Stimulated activated CD8-positive, alpha-beta memory T cell treated with anti-CD3 and anti-CD28 coated beads, Interleukin-15, amount 100 ng/mL, for 1 hour (primary cell): ENCODE data around the gene FERMT2.
"Not testable (repeated sequence)": the region's sequence is repeated elsewhere in the genome, so short reads cannot be mapped to it uniquely, and the experiment has no call there.

Source experiments
- DNase-seq: peaks from one replicate; pipeline ENCODE4 v3.0.0-alpha.2; 2020; ENCODE audit warnings: low read depth

Gene FERMT2

DNA sequence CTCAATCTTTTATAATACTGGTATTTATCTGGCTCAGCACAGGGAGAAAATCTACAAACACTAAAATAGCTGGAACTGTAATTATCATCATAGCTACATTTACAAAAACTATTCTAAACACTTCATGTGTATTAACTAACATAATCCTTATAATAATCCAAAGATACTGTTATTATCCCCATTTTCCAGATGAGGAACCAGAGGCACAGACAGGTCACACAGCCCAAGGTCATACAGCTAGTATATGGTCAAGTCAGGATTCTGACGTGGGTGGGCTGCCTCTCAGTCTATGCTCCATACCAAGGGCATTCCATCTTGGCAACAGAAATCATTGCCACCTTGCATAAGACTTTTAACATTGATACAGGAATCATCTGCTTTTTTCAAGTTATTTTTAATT, 11.4 kb downstream of the FERMT2 start:
- DNase-seq = no peak

DNA sequence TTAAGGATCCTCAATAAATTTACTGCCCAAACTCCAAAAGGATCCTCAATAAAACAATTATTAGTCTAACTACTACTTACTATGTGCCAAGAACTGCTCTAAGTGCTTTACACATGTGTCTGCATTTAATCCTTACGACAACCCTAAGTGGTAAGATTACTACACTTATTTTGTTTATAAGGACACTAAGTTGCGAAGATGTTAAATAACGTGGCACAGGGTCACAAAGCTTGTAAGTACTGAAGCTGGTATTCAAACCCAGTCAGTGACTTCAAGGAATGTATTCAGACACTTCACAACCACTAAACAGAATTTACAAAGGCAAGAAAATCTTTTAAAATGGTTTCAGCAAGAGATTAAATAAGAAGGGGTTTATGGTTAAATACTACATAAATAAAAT, 13.0 kb downstream of the FERMT2 start:
- no peak for DNase-seq

- DNase-seq = no peak
Observed at GRCh38 chr14:52937306-52937705, 13.5 kb downstream of the FERMT2 start.

- no peak for DNase-seq
Observed at GRCh38 chr14:52936437-52936836, 14.4 kb downstream of the FERMT2 start.

- DNase-seq = no peak
Observed at GRCh38 chr14:52935833-52936232, 15.0 kb downstream of the FERMT2 start.

DNA sequence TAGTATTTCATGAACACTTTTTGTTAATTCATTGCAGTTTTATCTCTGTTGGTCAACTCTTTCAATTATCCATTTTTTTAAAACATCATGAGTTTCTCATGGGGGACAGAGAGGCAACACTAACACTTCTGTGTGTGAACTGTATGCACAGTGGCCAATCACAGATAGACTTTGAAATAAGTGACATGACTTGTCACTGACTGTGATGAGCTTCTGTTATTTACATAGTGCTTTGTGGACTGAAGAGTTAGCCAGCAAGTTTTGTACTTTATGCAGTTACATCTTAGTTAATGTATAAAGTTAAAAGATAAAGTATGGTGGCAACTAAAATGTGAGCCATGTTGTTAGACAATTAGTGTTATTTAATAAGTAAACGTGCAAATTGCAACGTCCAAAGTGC, 16.1 kb downstream of the FERMT2 start:
- DNase-seq = no peak

DNA sequence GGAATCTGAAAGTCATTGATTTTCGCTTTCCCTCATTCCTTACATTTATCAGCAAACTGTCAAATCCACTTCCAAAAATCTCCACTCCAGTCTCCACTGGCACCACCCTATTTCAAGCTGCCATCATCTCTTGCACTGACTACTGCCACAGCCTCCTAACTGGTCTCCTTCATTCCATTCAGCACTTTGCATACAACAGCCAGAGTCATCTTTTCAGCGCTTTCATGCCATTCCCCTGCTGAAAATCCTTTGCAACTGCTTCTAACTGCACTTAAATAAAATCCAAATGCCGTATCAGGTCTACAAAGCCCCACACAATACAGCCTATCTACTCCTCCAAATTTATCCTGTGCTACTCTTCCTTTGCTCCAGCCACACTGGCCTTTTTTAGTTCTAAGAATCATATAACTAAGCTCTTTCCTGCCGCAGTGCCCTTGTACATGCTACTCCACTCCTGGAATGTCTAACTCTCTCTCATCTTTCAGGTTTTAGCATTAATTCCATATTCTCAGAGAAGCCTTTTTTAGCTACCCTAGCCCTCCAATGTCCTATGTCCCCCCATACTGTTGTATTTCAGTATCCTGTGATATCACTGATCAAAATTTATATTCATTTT, 21.6 kb downstream of the FERMT2 start:
- DNase-seq = no peak

- no peak for DNase-seq
Observed at GRCh38 chr14:52926953-52927352, 23.9 kb downstream of the FERMT2 start.

- DNase-seq = no peak
Observed at GRCh38 chr14:52923902-52924575, 26.8 kb downstream of the FERMT2 start.

DNA sequence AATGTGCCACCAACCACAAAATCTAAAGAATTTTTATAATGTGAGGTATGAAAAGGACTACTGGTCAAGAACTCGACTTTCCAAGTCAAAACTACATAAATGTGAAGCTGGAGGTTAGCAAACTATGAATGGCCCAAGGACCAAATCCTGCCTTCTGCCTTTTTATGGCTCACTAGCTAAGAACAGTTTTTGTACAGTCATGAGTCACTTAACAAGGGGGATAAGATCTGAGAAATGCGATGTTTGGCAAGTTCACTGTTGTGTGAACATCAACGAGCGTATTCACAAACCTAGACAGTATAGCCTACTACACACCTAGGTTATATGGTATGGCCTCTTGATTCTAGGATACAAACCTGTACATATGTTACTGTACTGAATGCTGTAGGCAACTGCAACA, 28.2 kb downstream of the FERMT2 start:
- DNase-seq = no peak

DNA sequence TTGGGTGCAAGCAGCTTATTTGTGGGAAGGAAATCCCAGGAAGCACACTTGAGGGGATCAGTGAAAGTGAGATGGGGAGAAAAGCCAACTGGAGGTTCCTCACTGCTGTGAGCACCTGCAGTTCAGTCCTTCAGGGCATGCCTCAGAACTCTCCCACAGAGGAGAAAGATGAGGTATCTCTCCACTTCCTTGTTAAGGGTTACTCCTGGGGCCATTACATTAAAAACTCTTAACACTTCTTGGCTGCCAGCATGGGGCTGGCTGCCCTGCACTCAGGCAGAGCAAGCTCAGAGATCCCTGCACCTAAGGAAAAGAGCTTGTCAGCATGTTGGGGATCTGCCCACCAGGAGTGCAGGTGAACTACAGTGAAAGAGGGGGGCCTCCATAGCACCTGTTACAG, 28.8 kb downstream of the FERMT2 start:
- no peak for DNase-seq

DNA sequence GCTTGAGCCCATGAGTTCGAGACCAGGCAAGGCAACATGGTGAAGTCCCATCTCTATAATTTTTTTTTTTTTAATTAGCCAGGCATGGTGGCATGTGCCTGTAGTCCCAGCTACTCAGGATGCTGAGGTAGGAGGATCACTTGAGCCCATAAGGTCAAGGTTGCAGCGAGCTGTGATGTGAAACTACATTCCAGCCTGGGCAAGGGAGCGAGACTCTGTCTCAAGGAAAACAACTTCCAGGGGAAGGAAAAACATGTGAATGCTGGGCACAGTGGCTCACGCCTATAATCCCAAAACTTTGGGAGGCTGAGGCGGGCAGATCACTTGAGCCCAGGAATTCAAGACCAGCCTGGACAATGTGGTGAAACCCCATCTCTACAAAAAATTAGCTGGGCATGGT, 30.4 kb downstream of the FERMT2 start:
- DNase-seq = not testable (repeated sequence)

DNA sequence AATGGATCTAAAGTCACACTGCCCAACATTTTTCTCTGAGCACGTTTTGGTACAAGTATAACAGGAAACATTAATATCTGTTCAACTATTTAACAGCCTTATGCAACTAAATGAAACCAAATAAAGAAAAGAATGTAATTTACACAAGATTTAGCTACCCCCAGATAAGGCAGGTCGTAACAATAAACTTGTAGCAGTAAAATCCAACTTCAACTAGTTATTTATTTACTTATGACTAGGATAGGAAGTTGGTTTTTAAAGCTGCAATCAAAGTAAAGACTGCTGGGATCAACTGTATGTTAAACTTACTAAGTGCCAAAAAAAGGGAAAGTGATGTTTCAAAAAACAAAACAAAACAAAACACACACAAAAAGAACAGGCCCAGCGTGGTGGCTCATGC, 30.9 kb downstream of the FERMT2 start:
- no peak for DNase-seq

GRCh38 chr14:52918486-52918885, 32.4 kb downstream of the FERMT2 start:
- no peak for DNase-seq

DNA sequence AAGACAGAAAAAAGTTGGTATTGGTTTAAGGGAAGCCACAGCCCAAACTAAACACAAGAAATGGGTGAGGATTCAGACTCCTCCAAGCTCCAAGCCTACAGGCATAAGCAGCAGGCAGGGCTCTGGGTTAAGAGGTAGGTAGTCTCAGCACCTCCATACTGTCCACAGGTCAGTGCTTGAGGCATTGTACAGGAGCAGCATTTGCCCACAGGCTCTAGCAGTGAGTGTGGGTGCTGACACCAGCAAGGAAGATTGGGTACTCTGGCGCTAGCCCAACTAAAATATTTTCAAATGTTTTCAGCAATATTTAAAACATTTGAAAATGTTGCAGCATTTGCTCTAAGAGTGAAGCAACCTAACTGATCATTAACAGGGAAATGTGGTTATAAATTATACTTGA, 33.1 kb downstream of the FERMT2 start:
- no peak for DNase-seq

DNA sequence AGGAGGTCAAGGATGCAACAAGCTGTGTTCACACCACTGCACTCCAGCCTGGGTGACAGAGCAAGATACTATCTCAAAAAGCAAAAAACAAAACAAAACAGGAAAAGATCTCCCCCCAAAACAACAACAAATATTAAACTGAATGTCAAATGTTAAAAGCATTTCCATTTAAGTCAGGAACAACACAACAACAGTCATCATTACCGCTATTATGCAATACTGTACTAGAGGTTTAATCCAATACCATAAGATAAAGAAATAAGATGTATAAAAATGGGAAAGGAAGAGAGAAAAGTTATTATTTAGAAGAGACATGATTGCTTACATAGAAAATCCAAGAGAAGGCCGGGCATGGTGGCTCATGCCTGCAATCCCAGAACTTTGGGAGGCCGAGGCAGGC, 36.6 kb downstream of the FERMT2 start:
- DNase-seq = no peak

DNA sequence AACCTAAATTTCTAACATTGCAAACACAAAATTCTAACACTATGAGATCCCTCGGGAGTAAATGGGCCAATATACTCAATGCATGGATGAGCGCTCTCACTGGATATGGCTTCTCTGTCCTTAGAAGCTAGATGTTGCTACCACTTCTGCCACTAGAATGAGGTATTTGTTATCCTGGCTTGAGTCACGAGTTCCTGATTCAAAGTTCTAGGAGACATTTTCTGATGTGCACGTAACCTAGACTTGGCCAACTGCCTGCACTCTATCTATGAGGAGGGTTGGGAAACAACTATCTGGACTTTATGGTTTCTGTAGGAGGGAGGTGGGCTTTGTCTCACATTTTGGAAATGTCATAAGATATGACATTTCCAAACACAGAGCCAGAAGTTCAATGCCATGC, 37.6 kb downstream of the FERMT2 start:
- DNase-seq = no peak

DNA sequence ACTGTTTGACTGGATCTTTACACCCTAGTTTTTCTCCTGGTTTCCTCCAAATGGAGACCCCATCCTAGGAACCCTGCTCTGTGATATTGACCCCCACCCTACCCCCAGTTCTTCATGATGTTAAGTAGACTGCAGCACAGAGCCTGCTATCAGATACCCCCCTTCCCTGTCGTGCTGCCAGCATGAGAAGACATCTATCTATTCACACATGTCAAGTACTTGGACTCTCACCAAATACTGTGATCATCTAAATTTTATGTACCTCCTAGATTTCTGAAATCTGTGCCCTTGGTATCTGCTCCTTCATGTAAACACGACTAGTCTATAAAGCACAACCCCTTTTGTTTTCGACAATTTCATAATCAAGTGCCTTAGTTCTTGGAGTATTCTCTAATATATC, 38.9 kb downstream of the FERMT2 start:
- no peak for DNase-seq

GRCh38 chr14:52910572-52910971, 40.3 kb downstream of the FERMT2 start:
- no peak for DNase-seq

DNA sequence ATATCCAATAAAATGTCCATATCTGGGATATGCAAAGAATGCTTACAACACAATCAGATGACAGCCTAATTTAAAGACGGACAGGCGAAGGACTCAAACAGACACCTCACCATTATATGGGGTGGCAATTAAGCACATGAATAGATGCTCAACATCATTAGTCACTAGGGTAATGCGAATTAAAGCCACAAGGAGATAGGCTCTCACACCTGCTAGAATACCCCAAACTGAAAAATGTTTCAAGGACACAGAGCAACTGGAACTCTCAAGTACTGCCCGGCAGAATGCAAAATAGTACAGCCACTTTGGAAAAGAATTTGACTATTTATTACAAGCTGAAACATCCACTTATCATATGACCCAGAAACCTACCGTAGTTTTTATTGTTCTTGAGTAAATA, 42.9 kb downstream of the FERMT2 start:
- no peak for DNase-seq

- no peak for DNase-seq
Observed at GRCh38 chr14:52906141-52906601, 44.7 kb downstream of the FERMT2 start.

DNA sequence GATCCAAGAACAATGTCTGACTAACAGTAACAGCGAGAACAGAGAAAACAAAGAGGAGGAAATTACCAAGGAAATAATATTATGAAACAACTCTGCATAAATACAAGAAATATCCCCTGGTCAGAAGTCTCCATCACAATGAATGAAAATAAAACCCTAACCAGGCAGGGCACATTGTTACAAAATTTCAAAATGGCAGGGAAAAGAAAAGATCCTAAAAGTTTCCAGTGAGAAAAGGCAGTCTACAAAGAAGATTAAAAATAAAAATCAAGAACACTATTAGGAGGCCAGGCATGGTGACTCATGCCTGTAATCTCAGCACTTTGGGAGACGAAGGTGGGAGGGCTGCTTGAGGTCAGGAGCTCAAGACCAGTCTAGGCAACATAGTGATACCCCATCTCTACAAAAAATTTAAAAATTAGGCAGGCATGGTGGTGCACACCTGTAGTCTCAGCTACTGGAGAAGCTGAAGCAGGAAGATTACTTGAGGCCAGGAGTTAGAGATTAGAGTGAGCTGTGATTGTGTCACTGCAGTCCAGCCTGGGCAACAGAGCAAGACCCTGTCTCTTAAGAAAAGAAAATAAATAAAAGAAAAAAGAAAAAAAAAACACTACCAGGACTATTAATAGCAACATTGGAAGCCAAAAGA, 47.8 kb downstream of the FERMT2 start:
- DNase-seq = no peak

- no peak for DNase-seq
Observed at GRCh38 chr14:52901357-52901980, 49.4 kb downstream of the FERMT2 start.
